HG03439 (cell line): ENCODE data around the gene PARM1.

Experiments
- ATAC-seq: cut with Tn5 transposase; IDR thresholded peaks from one replicate; pipeline ENCODE4 v1.9.1; 2021; ENCODE audit warnings: mild to moderate bottlenecking, moderate library complexity; ENCODE audit not compliant: unreplicated experiment

PARM1 gene

DNA sequence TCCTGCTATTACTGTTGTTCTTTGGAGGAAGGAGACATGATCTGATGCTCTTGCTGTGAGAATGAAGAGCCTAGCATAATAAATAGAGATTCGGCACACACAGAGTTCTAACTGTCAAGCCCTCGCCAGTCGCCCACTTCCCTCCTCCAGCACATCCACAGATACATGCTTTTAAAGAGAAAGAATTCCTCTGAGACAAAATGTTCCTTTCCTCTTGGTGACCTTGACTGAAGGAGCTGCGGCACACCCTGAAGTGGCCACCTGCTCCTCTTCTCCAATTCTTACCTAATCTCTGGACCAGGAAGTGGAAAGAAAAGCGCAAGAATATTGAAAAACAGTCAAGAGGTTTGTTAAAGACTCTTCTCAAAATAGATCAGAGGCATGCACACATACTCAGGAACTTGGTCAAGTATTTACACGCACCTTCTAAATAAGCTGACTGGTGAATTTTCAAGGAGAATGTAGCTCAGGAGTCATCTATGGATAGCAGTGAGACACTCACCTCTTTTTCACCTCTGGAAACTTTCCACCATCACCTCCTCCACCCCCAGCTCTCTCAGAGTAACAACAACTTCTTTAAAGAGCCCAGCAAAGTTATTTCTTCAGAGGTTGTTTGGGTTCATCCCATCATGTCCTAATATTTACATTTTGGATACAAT is 95.4 kb downstream of the PARM1 start:
- ATAC-seq, result no peak

DNA sequence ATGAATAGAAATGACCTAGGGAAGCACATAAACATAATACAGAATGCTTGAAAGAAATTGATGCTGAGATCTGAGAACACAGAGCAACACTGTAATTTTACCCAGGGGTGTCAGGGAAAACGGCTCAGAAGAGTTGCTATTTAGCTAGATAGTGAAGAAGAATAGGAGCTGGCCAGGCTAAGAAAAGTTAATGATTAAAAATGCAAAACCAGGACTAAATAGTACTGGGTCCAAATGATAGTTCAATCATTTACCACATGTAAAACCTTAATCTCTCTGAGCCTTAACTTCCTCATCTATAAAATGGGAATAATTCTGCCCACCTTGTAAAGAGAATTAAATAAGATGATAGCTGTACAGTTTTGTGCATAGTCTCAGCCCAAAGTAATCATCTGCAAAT is 97.1 kb downstream of the PARM1 start:
- ATAC-seq, result no peak

DNA sequence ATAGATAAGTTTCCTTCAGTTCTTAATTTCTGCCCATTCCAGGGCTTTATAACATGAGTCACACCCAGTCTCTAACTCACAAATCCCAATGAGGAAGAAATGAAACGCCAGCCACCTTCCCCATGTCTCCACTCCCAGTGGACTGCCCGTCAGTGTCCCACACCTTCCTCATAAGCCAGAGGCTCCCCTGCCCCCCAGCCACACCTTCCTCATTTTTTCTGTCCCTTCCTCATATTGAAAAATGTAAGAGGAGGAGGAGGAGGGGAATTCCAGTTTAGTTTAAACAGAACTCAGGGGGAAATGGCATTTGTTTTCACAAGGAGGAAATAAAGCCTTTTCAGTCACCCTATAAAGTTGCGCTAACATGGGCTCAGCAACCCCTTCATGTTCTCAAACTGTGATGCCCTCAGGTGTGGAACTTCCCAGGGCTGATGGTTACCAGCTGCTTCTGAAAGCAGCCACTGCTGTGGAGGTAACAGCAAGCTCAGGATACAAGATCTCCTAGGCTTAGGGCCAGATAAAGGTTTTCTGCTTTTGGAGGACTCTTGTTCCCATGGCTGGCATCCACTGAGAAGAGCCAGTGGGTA is 97.8 kb downstream of the PARM1 start:
- no peak for ATAC-seq

DNA sequence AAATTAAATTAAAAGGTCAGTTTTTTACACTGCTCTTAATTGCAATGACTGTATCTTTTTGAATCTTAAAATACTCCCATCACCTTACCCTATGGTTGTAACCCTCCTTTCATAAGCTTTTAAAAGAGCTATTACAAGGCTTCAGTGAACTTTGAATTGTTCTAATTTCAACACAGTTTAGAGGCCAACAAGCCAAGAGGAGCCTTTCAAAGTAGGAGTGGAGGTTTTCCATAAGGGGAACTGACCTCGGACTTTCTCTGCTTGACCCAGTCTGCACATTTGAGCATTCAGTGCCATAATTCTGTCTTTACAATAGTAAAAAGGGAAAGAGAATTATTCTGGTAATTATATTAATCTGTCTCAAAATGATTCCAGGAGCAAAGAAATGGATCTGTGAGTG is 98.9 kb downstream of the PARM1 start:
- no peak for ATAC-seq

DNA sequence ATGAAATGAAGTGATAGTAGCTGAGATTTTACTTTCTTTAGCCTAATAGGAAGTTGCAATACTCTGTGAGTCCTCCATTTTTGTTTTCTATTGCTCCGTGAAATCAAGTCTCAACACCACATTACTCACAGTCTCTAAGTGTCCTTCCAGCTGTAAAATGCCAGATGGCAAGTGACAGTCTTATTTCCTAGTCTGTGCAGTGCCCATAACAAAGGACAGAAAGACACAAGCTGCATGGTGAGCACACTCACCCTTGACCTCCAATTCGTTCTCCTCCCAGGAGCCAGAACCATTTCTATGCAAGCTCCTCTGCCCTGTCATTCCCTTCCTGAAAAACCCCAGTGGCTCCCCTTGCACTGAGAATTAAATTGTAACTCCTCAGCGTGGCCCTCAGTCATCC is 101.6 kb downstream of the PARM1 start:
- ATAC-seq, result no peak

DNA sequence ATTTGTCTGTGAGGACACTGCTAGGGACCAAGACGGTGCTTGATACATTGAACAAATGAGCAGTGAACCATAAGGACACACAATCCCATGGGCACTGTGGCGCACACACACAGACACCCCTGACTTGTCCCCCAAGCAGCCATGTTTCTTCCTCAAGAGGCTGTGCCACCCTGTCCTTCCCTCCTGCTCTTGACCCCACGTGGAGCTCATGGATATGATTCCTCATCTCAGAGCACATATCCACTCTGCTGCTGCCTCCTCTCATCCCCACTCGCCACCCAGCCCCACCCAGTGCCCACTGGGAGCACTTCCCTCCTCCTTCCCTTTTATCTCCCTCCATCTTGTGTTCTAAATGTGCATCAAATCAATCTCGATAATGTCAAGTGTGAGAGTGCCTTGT is 102.4 kb downstream of the PARM1 start:
- ATAC-seq, result no peak

DNA sequence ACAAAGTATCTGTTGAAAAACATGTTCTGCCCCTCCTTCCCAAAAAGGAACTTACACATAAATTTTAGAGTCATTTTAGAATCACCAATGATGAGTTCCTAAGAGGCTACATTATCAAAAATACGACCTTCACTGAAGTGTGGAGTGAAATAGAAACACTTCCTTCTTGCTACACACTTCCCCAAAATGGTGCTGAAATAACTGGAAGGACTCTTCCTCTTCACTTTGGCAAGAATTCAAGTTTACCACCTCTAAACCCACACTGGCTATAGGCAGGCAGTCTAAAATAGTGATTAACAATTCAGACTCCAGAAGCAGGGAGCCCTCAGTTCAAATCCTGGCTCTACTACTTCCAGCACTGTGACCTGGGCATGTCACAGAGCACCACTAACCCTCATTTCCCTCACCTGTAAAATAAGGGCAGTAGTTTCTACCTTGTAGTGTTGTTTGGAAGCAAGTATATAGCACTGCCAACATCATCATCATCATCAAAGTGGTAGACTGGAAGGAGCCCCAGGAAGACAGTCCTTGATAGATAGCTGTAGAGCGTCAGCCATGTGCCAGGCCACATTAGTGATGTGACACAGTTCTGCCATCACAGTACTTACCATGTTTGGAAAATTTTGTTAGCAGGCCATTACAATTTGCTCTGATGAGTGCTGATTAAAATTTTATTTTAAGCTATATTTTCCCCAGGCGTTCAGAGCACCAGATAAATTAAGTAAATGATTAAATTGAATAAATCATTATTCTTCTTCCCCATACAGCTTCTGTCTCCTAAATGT is 103.3 kb downstream of the PARM1 start:
- no peak for ATAC-seq

DNA sequence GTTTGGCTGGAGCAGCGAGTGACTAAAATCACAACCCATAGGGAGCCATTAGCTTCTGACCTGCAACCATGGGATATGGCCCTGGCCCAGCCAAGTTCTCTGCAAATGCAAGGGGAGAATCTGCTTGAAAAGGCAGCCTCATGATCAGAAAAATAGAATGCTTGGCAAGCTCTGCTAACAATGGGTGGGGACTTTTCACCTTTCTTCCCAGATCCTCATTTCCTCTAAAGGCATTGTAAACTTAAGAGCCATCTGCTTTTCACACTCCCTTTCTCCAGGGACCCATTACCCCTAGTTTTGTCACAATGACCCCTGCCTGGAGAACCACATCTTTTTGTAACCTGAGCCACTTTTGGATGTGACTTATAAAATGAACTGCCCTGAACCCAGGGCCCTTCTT is 104.3 kb downstream of the PARM1 start:
- no peak for ATAC-seq

DNA sequence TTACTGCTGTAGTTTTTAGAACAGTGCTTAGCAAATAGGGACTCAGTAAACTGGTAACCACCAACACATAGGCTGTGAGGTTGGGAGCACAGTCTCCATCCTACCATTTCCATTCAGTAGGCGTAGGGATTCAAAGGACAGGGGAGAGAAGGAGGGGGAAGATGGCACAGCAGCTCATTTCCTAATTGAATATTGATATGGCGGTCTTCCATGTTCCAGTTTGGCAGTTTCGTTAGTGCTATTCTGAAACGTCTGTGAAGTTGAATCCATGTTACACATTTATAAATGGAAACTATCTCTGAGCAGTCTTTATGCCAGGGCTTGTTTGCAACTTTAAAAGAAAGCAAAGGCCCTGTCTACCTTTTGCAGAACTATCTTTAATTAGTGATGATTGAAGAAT is 105.5 kb downstream of the PARM1 start:
- no peak for ATAC-seq

DNA sequence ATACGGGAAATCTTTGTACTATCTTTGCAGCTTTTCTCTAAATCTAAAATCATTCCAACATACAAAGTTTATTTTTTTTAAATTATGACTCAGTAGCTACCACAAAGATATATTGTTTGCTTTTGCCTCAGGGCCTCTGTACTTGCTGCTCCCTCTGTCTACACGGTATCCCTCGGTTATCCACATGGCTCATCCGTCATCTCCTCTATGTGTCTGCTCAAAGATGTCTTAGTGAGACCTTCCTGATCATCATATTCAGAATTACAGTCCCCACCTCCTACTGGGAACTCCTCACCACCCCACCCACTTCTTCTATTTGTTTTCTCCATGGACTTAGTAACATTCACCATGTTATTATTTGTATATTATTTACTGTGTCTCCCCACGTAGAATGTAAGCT is 107.8 kb downstream of the PARM1 start:
- no peak for ATAC-seq

DNA sequence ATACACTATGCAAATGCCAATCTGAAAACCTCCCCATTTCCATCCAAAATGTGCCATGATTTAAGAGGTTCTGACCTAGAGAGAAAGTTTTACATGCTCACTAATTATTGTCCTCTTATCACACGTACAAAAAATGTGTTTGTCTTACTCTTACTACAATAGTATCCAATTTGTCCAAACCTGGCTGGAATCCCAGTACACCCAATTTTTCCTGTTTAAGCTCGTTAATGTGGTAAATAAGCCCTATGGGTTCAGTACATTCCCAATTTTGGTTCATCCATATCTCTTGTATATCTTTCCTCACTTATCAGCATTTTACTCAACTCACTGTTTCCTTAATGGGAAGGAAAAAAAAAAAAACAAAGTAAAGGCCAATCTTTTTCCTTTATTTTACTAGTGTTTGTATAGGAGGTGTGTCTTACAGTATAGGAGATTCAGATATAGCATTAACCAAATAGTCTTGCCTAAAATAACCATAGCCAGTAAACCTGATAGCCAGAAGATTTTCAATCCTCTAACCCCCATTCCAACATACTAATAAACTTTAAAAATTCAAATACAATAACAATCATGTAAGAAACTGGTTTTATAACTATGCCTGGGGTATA is 109.8 kb downstream of the PARM1 start:
- no peak for ATAC-seq

DNA sequence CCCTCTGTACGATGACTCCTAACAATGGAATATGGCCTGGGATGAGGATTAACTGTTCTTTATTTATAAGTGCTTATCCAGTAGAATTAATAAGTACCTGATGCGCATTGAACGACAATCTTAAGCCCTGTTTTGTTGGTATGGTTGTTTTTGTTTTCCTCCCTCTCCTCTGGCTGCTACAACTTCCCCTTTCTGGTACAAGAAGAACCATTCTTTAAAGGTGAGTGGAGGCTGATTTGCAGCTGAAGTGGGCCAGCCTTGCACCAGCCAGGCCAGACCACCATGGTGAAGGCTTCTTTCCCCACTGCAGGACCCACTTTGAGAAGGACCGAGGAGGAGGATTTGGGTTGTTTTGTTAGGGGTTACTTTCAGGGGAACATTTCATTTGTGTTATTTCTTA is 113.3 kb downstream of the PARM1 start:
- no peak for ATAC-seq

DNA sequence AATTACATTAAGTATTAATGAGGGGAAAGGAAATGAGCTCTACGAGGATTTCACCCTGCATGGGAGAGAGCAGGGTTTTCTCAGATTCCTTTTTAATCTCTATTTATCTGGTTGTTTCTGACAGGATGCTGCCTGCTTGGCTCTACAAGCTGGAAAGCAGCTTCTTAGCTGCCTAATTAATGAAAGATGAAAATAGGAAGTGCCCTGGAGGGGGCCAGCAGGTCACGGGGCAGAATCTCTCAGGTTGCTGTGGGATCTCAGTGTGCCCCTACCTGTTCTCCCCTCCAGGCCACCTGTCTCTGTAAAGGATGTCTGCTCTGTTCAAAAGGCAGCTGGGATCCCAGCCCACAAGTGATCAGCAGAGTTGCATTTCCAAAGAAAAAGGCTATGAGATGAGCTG is 113.7 kb downstream of the PARM1 start:
- no peak for ATAC-seq

DNA sequence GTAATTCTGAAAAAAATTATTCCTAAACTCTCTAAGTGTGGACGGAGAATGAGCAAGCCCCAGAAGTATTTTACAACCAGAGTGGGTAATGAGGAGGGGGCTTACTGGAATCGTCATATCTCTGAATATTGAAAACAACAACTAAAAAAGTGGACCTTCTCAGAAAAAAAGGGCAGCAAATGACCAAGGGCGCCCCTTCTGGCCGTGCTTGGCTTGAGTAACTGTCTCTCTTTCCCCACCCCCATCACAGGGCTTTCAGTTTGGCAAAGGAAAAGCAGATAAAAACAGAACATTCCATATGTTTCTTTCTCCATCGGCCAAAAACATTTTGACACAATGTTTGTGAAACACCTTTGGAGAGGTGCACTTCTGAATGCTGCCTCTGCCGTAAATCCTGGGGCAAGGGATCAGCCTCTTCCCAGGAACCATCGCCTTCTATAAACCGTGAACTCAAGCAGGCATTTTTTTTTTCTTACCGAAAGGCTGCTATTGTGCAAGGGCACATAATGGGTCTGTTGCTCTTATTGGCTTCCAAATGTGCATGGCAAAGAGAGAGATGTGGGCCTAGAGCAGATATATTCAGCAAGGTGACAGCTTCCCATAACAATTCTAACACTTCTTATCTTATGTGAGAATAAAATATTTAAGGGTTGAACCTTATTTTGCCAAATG is 115.4 kb downstream of the PARM1 start:
- ATAC-seq, result no peak

DNA sequence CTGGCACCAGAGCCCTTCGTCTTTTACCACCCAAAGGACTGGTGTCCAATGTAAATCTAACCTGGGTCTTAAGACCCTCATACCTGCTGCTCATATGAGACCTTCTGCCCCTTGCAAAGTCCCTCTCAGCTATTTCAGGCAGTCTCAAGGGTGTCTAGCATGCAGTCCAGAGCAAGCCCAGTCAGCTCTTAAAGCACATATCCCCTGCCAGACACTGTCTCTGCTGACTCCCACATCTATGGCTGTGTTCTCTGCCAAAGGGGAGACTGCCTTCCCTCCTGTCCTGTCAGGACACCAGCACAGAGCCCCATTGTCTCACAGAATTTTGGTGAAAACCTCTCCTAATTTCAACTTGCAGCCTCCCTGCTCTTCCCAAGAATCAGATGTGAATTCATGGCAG is 118.5 kb downstream of the PARM1 start:
- ATAC-seq, result no peak

DNA sequence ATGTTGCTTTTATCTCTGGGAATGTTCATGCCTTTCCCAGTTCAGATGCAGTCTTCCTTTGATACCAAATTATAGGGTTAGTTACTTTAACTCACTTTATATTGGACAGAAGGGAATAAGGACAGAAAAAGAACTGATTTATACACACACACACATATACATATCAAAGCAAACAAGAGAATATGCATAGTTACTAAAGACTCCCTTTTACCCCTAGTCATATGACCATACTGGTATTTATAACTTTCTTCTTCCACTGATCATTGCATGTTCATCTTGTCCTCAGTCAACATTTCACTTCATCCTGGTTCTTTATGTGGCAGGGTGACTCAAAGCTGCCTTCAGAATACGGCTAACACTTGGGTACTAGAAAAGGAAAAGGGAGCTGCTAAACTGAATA is 120.4 kb downstream of the PARM1 start:
- no peak for ATAC-seq

DNA sequence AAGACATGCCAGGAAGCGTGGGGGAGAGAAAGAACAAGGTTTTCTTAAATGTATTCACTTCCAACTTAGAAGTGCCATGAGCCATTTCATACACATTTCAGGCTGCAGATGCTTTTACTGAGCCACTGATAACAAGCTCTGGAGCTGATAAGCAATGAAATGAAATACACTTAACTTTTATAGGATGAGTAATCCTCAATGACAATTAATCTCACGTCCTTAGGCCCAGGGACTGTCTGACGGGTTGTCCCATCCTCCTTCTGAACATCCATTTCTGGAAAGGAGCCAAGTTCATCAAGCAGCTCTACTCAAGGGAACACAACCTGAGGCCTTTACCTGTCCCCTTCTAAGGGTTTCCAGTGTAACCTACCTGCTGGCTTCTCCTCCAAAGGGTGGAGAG is 121.2 kb downstream of the PARM1 start:
- ATAC-seq, result no peak

DNA sequence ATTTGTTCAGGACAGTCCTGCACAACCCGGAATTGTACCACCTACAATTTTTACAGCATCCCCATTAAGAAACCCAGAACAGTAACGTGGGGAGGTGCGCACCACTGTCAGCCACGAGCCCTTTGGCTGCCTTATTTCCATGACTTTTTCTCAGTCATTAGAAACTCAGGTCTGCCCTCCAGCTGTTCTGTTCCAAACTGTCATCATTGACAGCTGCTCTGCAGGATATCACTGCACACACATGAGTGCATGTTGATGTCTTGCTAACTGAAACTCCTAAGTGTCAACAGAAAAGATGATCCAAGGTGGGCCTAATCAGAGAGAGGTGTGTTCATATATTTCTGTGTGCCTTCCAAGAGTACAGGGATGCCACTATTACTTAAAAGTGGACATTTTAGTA is 123.4 kb downstream of the PARM1 start:
- ATAC-seq, result no peak

DNA sequence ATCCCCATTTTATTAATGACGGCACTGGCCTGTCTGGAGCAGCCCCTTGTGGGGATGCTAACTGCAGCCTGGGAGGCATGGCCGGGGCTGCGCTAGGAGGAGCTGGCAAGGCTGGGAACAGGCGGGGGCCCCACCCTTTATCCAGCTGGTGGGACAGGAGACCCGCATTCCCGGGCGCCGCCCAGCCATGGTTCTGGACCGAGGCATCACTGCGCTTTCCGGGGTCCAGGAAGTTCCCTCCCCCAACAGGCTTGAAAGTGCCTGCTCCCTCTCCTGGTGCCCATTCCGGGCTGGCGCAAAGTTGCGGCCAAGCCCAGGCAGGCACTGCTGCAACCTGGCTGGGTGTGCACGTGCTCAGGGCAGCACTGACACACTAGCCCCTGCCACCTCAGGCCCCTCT is 124.5 kb downstream of the PARM1 start:
- no peak for ATAC-seq

DNA sequence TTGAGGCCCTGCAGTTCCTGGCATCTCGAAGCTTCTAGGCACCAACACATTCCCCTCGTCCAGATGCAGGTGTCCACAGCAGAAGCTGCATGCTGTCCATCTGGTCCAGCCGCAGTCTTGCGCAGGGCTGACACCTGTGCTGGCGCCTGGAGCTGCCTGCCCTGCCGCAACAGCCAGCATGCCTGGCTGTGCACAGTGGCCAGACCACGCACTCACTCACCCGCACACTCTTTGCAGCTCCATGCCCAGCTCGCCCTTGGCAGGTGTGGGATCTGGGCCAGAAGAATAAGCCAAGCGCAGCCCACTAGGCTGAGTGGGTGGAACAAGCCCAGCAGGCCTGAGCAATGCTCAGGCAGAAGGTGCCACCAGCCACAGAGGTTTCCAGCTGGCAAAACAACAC is 125.6 kb downstream of the PARM1 start:
- no peak for ATAC-seq

DNA sequence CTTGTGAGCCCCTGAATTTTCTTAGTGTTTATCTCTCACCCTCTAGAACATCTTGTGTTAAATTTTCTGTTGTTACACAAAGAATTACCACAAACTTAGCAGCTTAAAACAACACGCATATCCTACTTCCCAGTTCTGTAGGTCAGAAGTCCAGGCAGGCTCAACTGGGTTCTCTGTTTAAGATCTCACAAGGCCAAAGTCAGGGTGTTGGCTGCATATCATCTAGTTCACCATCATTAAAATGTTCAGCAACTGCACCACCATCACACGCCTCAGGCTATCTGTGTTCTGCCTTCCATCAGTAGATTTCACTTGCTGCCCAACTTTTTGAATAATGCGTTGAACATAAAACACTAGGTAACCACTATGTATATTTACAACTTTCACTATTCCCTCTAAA is 130.5 kb downstream of the PARM1 start:
- no peak for ATAC-seq
